ENCODE data around the gene GBP7. TPM values are rescaled to one million over a fixed set of nuclear protein-coding genes. Genes with fewer than 3 reads are reported as not detected.

Gene GBP7
- total RNA-seq, 2 donors from 2014 or later, result not detected

Other genes with a start within 250 kb of the GBP7 start
- gene KYAT3, start 183.4 kb downstream of the GBP7 start, total RNA-seq, result 10 to 100 TPM; 20.4 to 21.2 TPM
- 10 to 100 TPM; 15.6 to 16.1 TPM for gene RBMXL1, start 183.4 kb downstream of the GBP7 start, total RNA-seq
- gene GBP3, start 153.1 kb downstream of the GBP7 start, total RNA-seq, result 10 to 100 TPM; 15.3 to 28.4 TPM
- 10 to 100 TPM; 26.8 to 36.0 TPM for gene GBP1, start 110.8 kb downstream of the GBP7 start, total RNA-seq
- 10 to 100 TPM; 58.3 to 71.9 TPM for gene GBP2, start 49.9 kb downstream of the GBP7 start, total RNA-seq
- 1 to 10 TPM; 5.5 to 9.5 TPM for gene GBP4, start 22.9 kb upstream of the GBP7 start, total RNA-seq
- gene GBP5, start 96.9 kb upstream of the GBP7 start, total RNA-seq, result 1 to 10 TPM; 1.6 to 3.9 TPM
- gene GBP6, start 188.1 kb upstream of the GBP7 start, total RNA-seq, result not detected